Measurements from ENCODE around the gene SASH1.

Gene SASH1

GRCh38 chr6:148443798-148444560, 101.3 kb downstream of the SASH1 start:
- H3K9me3 ChIP-seq (ENCODE audit: control insufficient read depth, insufficient read depth, low read depth, low read length), result no peaks in the 10 kb centered on the region
- H3K4me3 ChIP-seq (ENCODE audit: low read depth, low read length), result no peak overlapping the region
- H3K27ac ChIP-seq (ENCODE audit: extremely low read depth, low read depth, low read length), result no peak overlapping the region
- POLR2A ChIA-PET, result no interaction called here
- no peaks in the 10 kb centered on the region for H3K4me1 ChIP-seq (ENCODE audit: control insufficient read depth, insufficient read depth, low read length)
- peaks cover 0 to 6% of the 10 kb centered on the region in 2 experiments; a peak in 1 of 3 replicates for H3K36me3 ChIP-seq (ENCODE audit: control insufficient read depth in 2 of 2, insufficient read depth in 1 of 2, low read length in 2 of 2)
- CTCF ChIA-PET, result no interaction called here
- TF ChIP-seq ZFP37 (tag by site-specific recombination; IDR thresholded peaks at IDR 0.05), result no peak
- no peak for TF ChIP-seq ZNF510 (tag by site-specific recombination; IDR thresholded peaks at IDR 0.05; ENCODE audit: insufficient replicate concordance)
- no peak for TF ChIP-seq ZNF140 (tag by site-specific recombination; IDR thresholded peaks at IDR 0.05)

GRCh38 chr6:148445116-148445515, 102.5 kb downstream of the SASH1 start:
- Histone ChIP-seq H3K9me3 (ENCODE audit: control insufficient read depth, insufficient read depth, low read depth, low read length) (no peaks in the 10 kb centered on the region), H3K4me1 (ENCODE audit: control insufficient read depth, insufficient read depth, low read length) (no peaks in the 10 kb centered on the region), H3K4me3 (ENCODE audit: low read depth, low read length) (no peak overlapping the region), H3K36me3 (ENCODE audit: control insufficient read depth in 2 of 2, insufficient read depth in 1 of 2, low read length in 2 of 2) (peaks cover 0 to 6% of the 10 kb centered on the region in 2 experiments; a peak in 1 of 3 replicates), H3K27ac (ENCODE audit: extremely low read depth, low read depth, low read length) (no peak overlapping the region)
- CTCF ChIA-PET, result interaction anchor here (0.7 kb wide), 1 partner anchor 1381 kb away, joined by 3 read pairs; no protein-coding TSS in a partner anchor
- TF ChIP-seq ZIC2 (tag by site-specific recombination; IDR thresholded peaks at IDR 0.05), result no peak
- no peak for TF ChIP-seq FEZF1 (tag by site-specific recombination; IDR thresholded peaks at IDR 0.05)
- no peak for TF ChIP-seq TCF7L2 (IDR thresholded peaks at IDR 0.05; ENCODE audit: borderline replicate concordance, low read depth, low read length)
- no peak for TF ChIP-seq PRDM2 (tag by site-specific recombination; IDR thresholded peaks at IDR 0.05; ENCODE audit: borderline replicate concordance)
- TF ChIP-seq ZBTB48 (tag by site-specific recombination; IDR thresholded peaks at IDR 0.05), result no peak
- no peak for TF ChIP-seq ZNF600 (tag by site-specific recombination; IDR thresholded peaks at IDR 0.05)
- TF ChIP-seq SP2 (tag by site-specific recombination; IDR thresholded peaks at IDR 0.05), result no peak
- TF ChIP-seq KLF10 (tag by site-specific recombination; IDR thresholded peaks at IDR 0.05), result no peak
- no peak for TF ChIP-seq REPIN1 (tag by site-specific recombination; IDR thresholded peaks at IDR 0.05; ENCODE audit: low read depth)
- no peak for TF ChIP-seq HOXC10 (CRISPR knock-in tag; IDR thresholded peaks at IDR 0.05)
- POLR2A ChIA-PET, result no interaction called here

GRCh38 chr6:148445620-148446019, 103.0 kb downstream of the SASH1 start:
- H3K36me3 ChIP-seq (ENCODE audit: control insufficient read depth in 2 of 2, insufficient read depth in 1 of 2, low read length in 2 of 2), result peaks cover 0 to 2% of the 10 kb centered on the region in 2 experiments; a peak in 1 of 3 replicates
- ChIA-PET CTCF (interaction anchor here (0.7 to 1.1 kb wide), 2 partner anchors 52 to 1382 kb away, joined by 3 to 5 read pairs; no protein-coding TSS in a partner anchor), POLR2A (no interaction called here)
- no peaks in the 10 kb centered on the region for H3K4me1 ChIP-seq (ENCODE audit: control insufficient read depth, insufficient read depth, low read length)
- TF ChIP-seq ZNF707 (tag by site-specific recombination; IDR thresholded peaks at IDR 0.05), result no peak
- TF ChIP-seq ZNF76 (tag by site-specific recombination; IDR thresholded peaks at IDR 0.05; ENCODE audit: borderline replicate concordance, low read depth), result no peak
- TF ChIP-seq ZNF48 (tag by site-specific recombination; IDR thresholded peaks at IDR 0.05), result no peak
- no peak for TF ChIP-seq ZNF677 (tag by site-specific recombination; IDR thresholded peaks at IDR 0.05)
- no peak for TF ChIP-seq ZNF146 (tag by site-specific recombination; IDR thresholded peaks at IDR 0.05)
- TF ChIP-seq ZNF23 (tag by site-specific recombination; IDR thresholded peaks at IDR 0.05; ENCODE audit: borderline replicate concordance), result no peak
- TF ChIP-seq ZNF626 (tag by site-specific recombination; IDR thresholded peaks at IDR 0.05), result no peak
- no peak for TF ChIP-seq ZNF785 (tag by site-specific recombination; IDR thresholded peaks at IDR 0.05)
- TF ChIP-seq ZFP69B (tag by site-specific recombination; IDR thresholded peaks at IDR 0.05), result no peak
- no peak for TF ChIP-seq ZFP37 (tag by site-specific recombination; IDR thresholded peaks at IDR 0.05)
- H3K4me3 ChIP-seq (ENCODE audit: low read depth, low read length), result no peak overlapping the region
- H3K27ac ChIP-seq (ENCODE audit: extremely low read depth, low read depth, low read length), result no peak overlapping the region
- H3K9me3 ChIP-seq (ENCODE audit: control insufficient read depth, insufficient read depth, low read depth, low read length), result no peaks in the 10 kb centered on the region

Data from HEK293 (cell line).